Spleen (tissue), 7 donors: ENCODE results near the gene WNT2.

Source experiments
- CTCF ChIP-seq, 11 experiments: fragments of 200-600 bp in 7 of 11; fragments of 450-650 bp in 4 of 11; sonication (generic) in 4 of 11; IDR thresholded peaks in 8 of 11; conservative IDR thresholded peaks in 3 of 11; 1 replicate in 7 of 11; 2 replicates in 4 of 11; pipeline versions ENCODE4 v1.4.0 to v1.8.0; 2016 to 2021; ENCODE audit warnings: antibody characterized with exemption in 11 of 11, inconsistent platforms in 4 of 11, mild to moderate bottlenecking in 1 of 11
- POLR2AphosphoS5 ChIP-seq, 3 donors: sonication (generic); formaldehyde crosslinking; IDR thresholded peaks; one replicate each; pipeline ENCODE4 v1.5.1; 2017; ENCODE audit warnings: antibody characterized with exemption in 3 of 3
- donor health status: DM: no; HTN: no; CAD: no; lungs with moderate emphysema.
- donor health status: DM: no; HTN: no; CAD: no.
- donor health status: DM: no; HTN: no; CAD: no.

- TF ChIP-seq CTCF (IDR thresholded peaks at IDR 0.05 in 8 of 11, conservative IDR thresholded peaks at IDR 0.05 in 3 of 11) (no peak), POLR2AphosphoS5 (IDR thresholded peaks at IDR 0.05) (no peak)
Observed at GRCh38 chr7:117285826-117286225, 37.0 kb downstream of the WNT2 start.
